IPS-15b (cell line): ENCODE measurements around the gene EEF1A2.

ENCODE experiments used
- H3K27me3 ChIP-seq: one replicate; pipeline ENCODE4 v1.6.1; 2013; ENCODE audit warnings: low read length; ENCODE audit not compliant: control insufficient read depth, insufficient read depth
- H3K36me3 ChIP-seq: one replicate; pipeline ENCODE4 v1.6.1; 2013; ENCODE audit warnings: low read length; ENCODE audit not compliant: control insufficient read depth, insufficient read depth
- H3K4me1 ChIP-seq: one replicate; pipeline ENCODE4 v1.6.1; 2013; ENCODE audit warnings: mild to moderate bottlenecking, low read length; ENCODE audit not compliant: control insufficient read depth, insufficient read depth
- H3K4me3 ChIP-seq: one replicate; pipeline ENCODE4 v1.5.1; 2013; ENCODE audit warnings: low read depth, low read length
- H3K9ac ChIP-seq: one replicate; pipeline ENCODE4 v1.6.1; 2013; ENCODE audit warnings: low read depth, mild to moderate bottlenecking, low read length
- H3K9me3 ChIP-seq: one replicate; pipeline ENCODE4 v1.6.1; 2013; ENCODE audit warnings: mild to moderate bottlenecking, low read length; ENCODE audit not compliant: control insufficient read depth, insufficient read depth

EEF1A2 gene

GRCh38 chr20:63473555-63474449, 25.1 kb downstream of the EEF1A2 start:
- Histone ChIP-seq H3K9ac (no peak overlapping the region), H3K9me3 (no peaks in the 10 kb centered on the region), H3K27me3 (peaks cover 15% of the 10 kb centered on the region), H3K4me1 (peaks cover 2% of the 10 kb centered on the region), H3K4me3 (no peak overlapping the region), H3K36me3 (peaks cover 6% of the 10 kb centered on the region)

- H3K9ac ChIP-seq: no peak overlapping the region
- no peaks in the 10 kb centered on the region for H3K9me3 ChIP-seq
- H3K4me1 ChIP-seq: peaks cover 2% of the 10 kb centered on the region
- H3K27me3 ChIP-seq: peaks cover 15% of the 10 kb centered on the region
- no peak overlapping the region for H3K4me3 ChIP-seq
- H3K36me3 ChIP-seq: peaks cover 6% of the 10 kb centered on the region
These were observed 26.0 kb downstream of the EEF1A2 start for GRCh38 chr20:63472862-63473390.

- Histone ChIP-seq H3K9me3 (no peaks in the 10 kb centered on the region), H3K36me3 (peaks cover 6% of the 10 kb centered on the region), H3K4me1 (peaks cover 2% of the 10 kb centered on the region), H3K4me3 (peak within 1 kb of the TSS; percentile 62), H3K27me3 (peaks cover 15% of the 10 kb centered on the region), H3K9ac (no peak within 1 kb of the TSS)
These were observed 26.7 kb downstream of the EEF1A2 start, which contains the start of gene KCNQ2 for GRCh38 chr20:63471981-63472831. Gene KCNQ2, minus strand, starts transcription at chr20:63472655. Its CDS starts 192 bp downstream, at chr20:63472463.

GRCh38 chr20:63471717-63471980, 27.2 kb downstream of the EEF1A2 start:
- Histone ChIP-seq H3K4me3 (peak overlapping the region; percentile 62), H3K36me3 (peaks cover 6% of the 10 kb centered on the region), H3K27me3 (peaks cover 15% of the 10 kb centered on the region), H3K4me1 (peaks cover 2% of the 10 kb centered on the region), H3K9me3 (no peaks in the 10 kb centered on the region), H3K9ac (no peak overlapping the region)

GRCh38 chr20:63471002-63471716, 27.7 kb downstream of the EEF1A2 start:
- peaks cover 6% of the 10 kb centered on the region for H3K36me3 ChIP-seq
- peaks cover 15% of the 10 kb centered on the region for H3K27me3 ChIP-seq
- no peaks in the 10 kb centered on the region for H3K9me3 ChIP-seq
- H3K9ac ChIP-seq: peak overlapping the region; percentile 54
- peaks cover 2% of the 10 kb centered on the region for H3K4me1 ChIP-seq
- H3K4me3 ChIP-seq: peak overlapping the region; percentile 62

- H3K4me1 ChIP-seq: peaks cover 2% of the 10 kb centered on the region
- no peaks in the 10 kb centered on the region for H3K9me3 ChIP-seq
- H3K27me3 ChIP-seq: peaks cover 15% of the 10 kb centered on the region
- H3K9ac ChIP-seq: no peak overlapping the region
- H3K36me3 ChIP-seq: peaks cover 6% of the 10 kb centered on the region
- H3K4me3 ChIP-seq: peak overlapping the region; percentile 62
These were observed 28.5 kb downstream of the EEF1A2 start for GRCh38 chr20:63470410-63470809.

- Histone ChIP-seq H3K4me1 (peaks cover 2% of the 10 kb centered on the region), H3K36me3 (peaks cover 6% of the 10 kb centered on the region), H3K4me3 (no peak overlapping the region), H3K27me3 (peaks cover 9% of the 10 kb centered on the region), H3K9me3 (no peaks in the 10 kb centered on the region), H3K9ac (no peak overlapping the region)
These were observed 29.2 kb downstream of the EEF1A2 start for GRCh38 chr20:63469713-63470101.

- Histone ChIP-seq H3K27me3 (peaks cover 3% of the 10 kb centered on the region), H3K4me1 (peaks cover 2% of the 10 kb centered on the region), H3K9ac (peak overlapping the region; percentile 47), H3K9me3 (no peaks in the 10 kb centered on the region), H3K4me3 (no peak overlapping the region), H3K36me3 (peaks cover 6% of the 10 kb centered on the region)
These were observed 29.7 kb downstream of the EEF1A2 start for GRCh38 chr20:63469019-63469712.

- H3K36me3 ChIP-seq: peaks cover 6% of the 10 kb centered on the region
- no peak overlapping the region for H3K4me3 ChIP-seq
- H3K9ac ChIP-seq: no peak overlapping the region
- H3K9me3 ChIP-seq: no peaks in the 10 kb centered on the region
- H3K4me1 ChIP-seq: no peaks in the 10 kb centered on the region
- H3K27me3 ChIP-seq: no peaks in the 10 kb centered on the region
These were observed 30.5 kb downstream of the EEF1A2 start for GRCh38 chr20:63468421-63468820.

GRCh38 chr20:63467294-63468083, 31.4 kb downstream of the EEF1A2 start:
- no peak overlapping the region for H3K9ac ChIP-seq
- H3K27me3 ChIP-seq: no peaks in the 10 kb centered on the region
- no peaks in the 10 kb centered on the region for H3K4me1 ChIP-seq
- H3K9me3 ChIP-seq: no peaks in the 10 kb centered on the region
- H3K36me3 ChIP-seq: peaks cover 6% of the 10 kb centered on the region
- H3K4me3 ChIP-seq: no peak overlapping the region
